Ishikawa (cell line): Measurements from ENCODE around the gene RBM34.

Experiments used
- CEBPB ChIP-seq: IDR thresholded peaks from 2 replicates; pipeline ENCODE4 v1.6.1; 2012
- CREB1 ChIP-seq: IDR thresholded peaks from 2 replicates; pipeline ENCODE4 v1.6.1; 2012; ENCODE audit warnings: low read depth
- EGR1 ChIP-seq: IDR thresholded peaks from 2 replicates; pipeline ENCODE4 v1.6.1; 2012
- EP300 ChIP-seq: IDR thresholded peaks from 2 replicates; pipeline ENCODE4 v1.6.1; 2012; ENCODE audit warnings: borderline replicate concordance
- FOXM1 ChIP-seq: IDR thresholded peaks from 2 replicates; pipeline ENCODE4 v1.6.1; 2012; ENCODE audit warnings: low read depth, borderline replicate concordance
- NFIC ChIP-seq: IDR thresholded peaks from 2 replicates; pipeline ENCODE4 v1.6.1; 2012
- RAD21 ChIP-seq: IDR thresholded peaks from 2 replicates; pipeline ENCODE4 v1.6.1; 2012; ENCODE audit warnings: low read depth
- TAF1 ChIP-seq: IDR thresholded peaks from 2 replicates; pipeline ENCODE4 v1.6.1; 2012; ENCODE audit warnings: low read depth, mild to moderate bottlenecking
- TCF12 ChIP-seq: IDR thresholded peaks from 2 replicates; pipeline ENCODE4 v1.6.1; 2012; ENCODE audit warnings: low read depth
- TEAD4 ChIP-seq: IDR thresholded peaks from 2 replicates; pipeline ENCODE4 v1.6.1; 2012
- YY1 ChIP-seq: IDR thresholded peaks from 2 replicates; pipeline ENCODE4 v1.6.1; 2012; ENCODE audit warnings: low read depth
- ZBTB7A ChIP-seq: IDR thresholded peaks from 2 replicates; pipeline ENCODE4 v1.6.1; 2012; ENCODE audit warnings: low read depth
- TF ChIP-seq, protein P1 (sequence below): IDR thresholded peaks from 2 replicates; pipeline ENCODE4 v1.6.1; 2012
- TF ChIP-seq, protein P2 (sequence below): IDR thresholded peaks from 2 replicates; pipeline ENCODE4 v1.6.1; 2012
- TF ChIP-seq, protein P3 (sequence below): IDR thresholded peaks from 2 replicates; pipeline ENCODE4 v1.6.1; 2012; ENCODE audit warnings: low read depth, mild to moderate bottlenecking

Gene RBM34

DNA sequence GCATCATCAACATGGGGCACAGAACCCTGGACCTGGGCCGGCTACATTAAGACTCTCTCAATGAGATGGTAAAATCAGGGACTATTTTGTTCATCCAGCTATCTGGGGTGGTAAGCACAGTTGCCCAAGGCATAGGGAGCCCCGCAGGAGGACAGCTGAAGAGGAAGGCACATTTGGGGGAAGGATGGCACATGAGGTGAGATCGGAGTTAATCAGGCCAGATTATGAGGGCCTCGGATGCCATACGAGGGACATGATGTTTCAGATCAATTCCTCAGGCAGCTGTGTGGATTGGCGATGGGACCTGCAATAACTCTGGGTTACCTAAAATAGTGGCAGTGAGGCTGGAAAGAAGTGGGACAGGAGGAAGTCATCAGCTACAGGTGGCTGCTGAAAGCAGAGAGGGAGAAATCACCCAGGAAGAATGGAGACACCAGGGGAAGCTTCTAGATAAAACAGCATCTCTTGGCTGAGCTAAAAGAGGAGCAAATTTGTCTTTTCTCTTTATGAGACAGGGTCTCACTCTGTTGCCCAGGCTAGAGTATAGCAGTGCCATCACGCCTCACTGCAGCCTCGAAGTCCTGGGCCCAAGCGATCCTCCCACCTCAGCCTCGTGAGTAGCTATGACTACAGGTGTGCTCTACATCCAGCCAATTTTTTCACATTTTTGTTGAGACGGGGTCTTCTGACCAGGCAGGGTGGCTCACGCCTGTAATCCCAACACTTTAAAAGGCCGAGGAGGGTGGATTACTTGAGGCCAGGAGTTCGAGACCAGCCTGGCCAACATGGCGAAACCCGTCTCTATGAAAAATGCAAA, 53.5 kb downstream of the RBM34 start:
- TF ChIP-seq ZBTB7A (no peak), FOXM1 (no peak), EGR1 (no peak), TEAD4 (no peak)
- TF ChIP-seq, protein P1, sequence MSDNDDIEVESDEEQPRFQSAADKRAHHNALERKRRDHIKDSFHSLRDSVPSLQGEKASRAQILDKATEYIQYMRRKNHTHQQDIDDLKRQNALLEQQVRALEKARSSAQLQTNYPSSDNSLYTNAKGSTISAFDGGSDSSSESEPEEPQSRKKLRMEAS: no peak

DNA sequence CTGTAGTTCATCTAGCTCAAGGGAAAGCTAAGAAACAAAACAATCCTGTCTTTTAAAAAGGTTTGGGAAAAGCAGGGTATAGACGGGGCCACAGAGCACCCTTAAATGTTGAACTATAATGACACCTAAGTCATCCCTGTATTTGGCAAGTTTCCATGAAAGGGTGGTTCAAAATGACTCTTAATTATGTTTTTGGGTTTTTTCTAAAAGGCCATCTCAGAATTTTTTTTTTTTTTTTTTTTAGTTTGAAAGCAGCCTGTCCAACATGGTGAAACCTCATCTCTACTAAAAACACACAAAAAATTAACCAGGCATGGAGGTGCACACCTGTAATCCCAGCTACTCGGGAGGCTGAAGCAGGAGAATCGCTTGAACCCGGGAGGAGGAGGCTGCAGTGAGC, 54.6 kb downstream of the RBM34 start:
- TF ChIP-seq, protein P2, sequence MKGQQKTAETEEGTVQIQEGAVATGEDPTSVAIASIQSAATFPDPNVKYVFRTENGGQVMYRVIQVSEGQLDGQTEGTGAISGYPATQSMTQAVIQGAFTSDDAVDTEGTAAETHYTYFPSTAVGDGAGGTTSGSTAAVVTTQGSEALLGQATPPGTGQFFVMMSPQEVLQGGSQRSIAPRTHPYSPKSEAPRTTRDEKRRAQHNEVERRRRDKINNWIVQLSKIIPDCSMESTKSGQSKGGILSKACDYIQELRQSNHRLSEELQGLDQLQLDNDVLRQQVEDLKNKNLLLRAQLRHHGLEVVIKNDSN: no peak
- TF ChIP-seq CEBPB: no peak
- TF ChIP-seq, protein P1: no peak
- TF ChIP-seq, protein P3, sequence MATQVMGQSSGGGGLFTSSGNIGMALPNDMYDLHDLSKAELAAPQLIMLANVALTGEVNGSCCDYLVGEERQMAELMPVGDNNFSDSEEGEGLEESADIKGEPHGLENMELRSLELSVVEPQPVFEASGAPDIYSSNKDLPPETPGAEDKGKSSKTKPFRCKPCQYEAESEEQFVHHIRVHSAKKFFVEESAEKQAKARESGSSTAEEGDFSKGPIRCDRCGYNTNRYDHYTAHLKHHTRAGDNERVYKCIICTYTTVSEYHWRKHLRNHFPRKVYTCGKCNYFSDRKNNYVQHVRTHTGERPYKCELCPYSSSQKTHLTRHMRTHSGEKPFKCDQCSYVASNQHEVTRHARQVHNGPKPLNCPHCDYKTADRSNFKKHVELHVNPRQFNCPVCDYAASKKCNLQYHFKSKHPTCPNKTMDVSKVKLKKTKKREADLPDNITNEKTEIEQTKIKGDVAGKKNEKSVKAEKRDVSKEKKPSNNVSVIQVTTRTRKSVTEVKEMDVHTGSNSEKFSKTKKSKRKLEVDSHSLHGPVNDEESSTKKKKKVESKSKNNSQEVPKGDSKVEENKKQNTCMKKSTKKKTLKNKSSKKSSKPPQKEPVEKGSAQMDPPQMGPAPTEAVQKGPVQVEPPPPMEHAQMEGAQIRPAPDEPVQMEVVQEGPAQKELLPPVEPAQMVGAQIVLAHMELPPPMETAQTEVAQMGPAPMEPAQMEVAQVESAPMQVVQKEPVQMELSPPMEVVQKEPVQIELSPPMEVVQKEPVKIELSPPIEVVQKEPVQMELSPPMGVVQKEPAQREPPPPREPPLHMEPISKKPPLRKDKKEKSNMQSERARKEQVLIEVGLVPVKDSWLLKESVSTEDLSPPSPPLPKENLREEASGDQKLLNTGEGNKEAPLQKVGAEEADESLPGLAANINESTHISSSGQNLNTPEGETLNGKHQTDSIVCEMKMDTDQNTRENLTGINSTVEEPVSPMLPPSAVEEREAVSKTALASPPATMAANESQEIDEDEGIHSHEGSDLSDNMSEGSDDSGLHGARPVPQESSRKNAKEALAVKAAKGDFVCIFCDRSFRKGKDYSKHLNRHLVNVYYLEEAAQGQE: no peak
- no peak for TF ChIP-seq TEAD4
- TF ChIP-seq NFIC: no peak
- no peak for TF ChIP-seq FOXM1
- no peak for TF ChIP-seq EGR1
- no peak for TF ChIP-seq RAD21
- no peak for TF ChIP-seq ZBTB7A
- TF ChIP-seq TAF1: no peak
- no peak for TF ChIP-seq CREB1
- no peak for TF ChIP-seq TCF12
- TF ChIP-seq YY1: no peak

DNA sequence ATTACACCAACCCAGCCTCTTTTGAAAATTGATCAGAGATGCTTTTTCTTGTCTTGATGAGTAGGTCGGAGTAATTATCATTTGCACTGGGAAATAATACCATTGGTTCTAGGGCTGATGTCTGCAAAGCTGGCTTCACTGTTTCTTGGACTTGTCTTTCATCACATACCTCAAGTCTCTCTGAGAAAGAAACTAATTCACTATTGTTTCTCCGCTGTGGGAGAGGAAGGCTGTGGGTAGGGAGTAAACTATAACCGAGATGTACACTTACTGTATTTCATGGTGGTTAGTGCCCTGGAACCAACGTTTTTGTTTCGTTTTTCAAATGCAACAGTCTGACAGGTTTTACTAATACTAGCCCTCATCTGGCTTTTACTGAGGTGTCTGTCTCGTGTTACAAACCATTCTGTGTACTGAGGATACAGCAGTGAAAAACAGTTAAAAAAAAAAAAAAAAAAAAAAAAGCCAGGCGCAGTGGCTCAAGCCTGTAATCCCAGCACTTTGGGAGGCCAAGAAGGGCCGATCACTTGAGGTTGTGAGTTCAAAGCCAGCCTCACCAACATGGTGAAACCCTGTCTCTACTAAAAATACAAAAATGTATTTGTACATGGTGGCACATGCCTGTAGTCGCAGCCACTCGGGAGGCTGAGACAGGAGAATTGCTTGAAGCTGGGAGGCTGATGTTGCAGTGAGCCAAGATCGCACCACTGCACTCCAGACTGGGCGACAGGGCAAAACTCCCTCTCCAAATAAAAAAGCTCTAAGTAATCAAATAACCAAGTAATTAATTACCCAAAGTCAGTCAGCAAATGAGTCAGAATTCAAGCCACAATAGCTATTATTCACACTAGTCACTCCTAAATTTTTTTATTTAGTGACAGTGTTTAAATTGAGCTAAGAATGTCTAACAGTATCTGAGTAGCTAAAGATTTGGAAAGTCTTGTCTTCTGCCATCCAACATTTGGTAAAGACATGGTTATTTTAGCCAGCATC, 55.7 kb downstream of the RBM34 start:
- no peak for TF ChIP-seq NFIC
- TF ChIP-seq EGR1: no peak
- TF ChIP-seq TAF1: no peak

DNA sequence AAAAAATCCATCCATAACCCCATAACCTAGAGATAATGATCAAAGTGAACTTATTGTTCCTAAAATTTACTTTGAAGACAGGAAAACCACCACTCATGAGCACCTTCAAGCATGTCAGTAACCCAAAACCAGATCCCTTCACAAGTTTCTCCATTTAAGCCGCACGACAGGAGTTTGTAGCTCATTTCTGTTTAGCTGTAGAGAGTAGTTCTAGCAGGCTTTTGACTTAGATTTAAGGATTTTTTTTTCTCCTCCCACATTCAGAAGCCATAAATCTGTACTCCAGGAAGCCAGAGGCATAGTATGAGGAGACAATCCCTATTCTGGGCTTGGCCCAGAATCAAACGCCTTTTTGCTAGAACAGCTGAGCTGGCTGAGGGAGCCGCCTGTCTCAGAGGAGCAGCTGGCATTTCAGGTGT, 58.0 kb downstream of the RBM34 start:
- TF ChIP-seq EP300 (no peak), NFIC (no peak), YY1 (no peak), CEBPB (no peak), TEAD4 (no peak), EGR1 (no peak), FOXM1 (no peak), RAD21 (no peak), CREB1 (no peak), TCF12 (no peak), TAF1 (no peak), ZBTB7A (no peak)
- TF ChIP-seq, protein P1: no peak
- TF ChIP-seq, protein P3: no peak
- TF ChIP-seq, protein P2: no peak

DNA sequence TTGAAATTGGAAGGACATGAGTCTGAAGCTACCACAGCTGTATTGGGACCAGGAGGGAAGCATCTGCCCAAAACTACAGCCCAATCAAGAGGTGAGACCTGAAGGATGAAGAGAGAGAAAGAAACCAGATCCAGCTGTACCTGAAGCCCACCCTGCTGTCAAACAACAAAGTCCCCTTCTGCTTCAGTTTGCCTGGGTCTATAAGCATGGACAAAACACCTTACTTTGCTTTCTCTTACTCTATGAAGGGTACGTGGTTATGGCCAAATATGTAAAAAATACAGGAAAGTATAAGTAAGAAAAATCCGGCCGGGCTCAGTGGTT, 58.8 kb downstream of the RBM34 start:
- TF ChIP-seq CREB1: no peak
- TF ChIP-seq TAF1: no peak
